ENCODE results near the gene GAS2L3. TPM values are rescaled to one million over a fixed set of nuclear protein-coding genes. Genes with fewer than 3 reads are reported as not detected.
A peak's percentile ranks its signal among the peaks of the same experiment; 100 is the strongest.

The GAS2L3 gene
- total RNA-seq, 2 donors from 2014 or later: 6.8 to 9.3 TPM

GRCh38 chr12:100651694-100652093 is 78.2 kb downstream of the GAS2L3 start:
- Mint-ChIP-seq H3K27me3 (ENCODE audit: low read depth) (peaks cover 17% of the 10 kb centered on the region), H3K9me3 (no peaks in the 10 kb centered on the region), H3K27ac (no peak overlapping the region), H3K4me1 (ENCODE audit: low read depth) (no peaks in the 10 kb centered on the region), H3K4me3 (no peak overlapping the region), H3K36me3 (ENCODE audit: insufficient read depth in 2 of 2) (no peaks in the 10 kb centered on the region)
- DNase-seq (no peak), ATAC-seq (replicated peaks in 1 of 2) (no peak)

- no peak overlapping the region for H3K4me3 Mint-ChIP-seq
- no peak for DNase-seq
- peaks cover 0 to 1% of the 10 kb centered on the region in 2 donors for H3K9me3 Mint-ChIP-seq
- ATAC-seq (replicated peaks in 1 of 2): no peak
- no peaks in the 10 kb centered on the region for H3K36me3 Mint-ChIP-seq (ENCODE audit: insufficient read depth in 2 of 2)
- no peak overlapping the region for H3K27ac Mint-ChIP-seq
- peaks cover 17% of the 10 kb centered on the region for H3K27me3 Mint-ChIP-seq (ENCODE audit: low read depth)
- H3K4me1 Mint-ChIP-seq (ENCODE audit: low read depth): no peaks in the 10 kb centered on the region
Observed at GRCh38 chr12:100652488-100652887, 79.0 kb downstream of the GAS2L3 start.

DNA sequence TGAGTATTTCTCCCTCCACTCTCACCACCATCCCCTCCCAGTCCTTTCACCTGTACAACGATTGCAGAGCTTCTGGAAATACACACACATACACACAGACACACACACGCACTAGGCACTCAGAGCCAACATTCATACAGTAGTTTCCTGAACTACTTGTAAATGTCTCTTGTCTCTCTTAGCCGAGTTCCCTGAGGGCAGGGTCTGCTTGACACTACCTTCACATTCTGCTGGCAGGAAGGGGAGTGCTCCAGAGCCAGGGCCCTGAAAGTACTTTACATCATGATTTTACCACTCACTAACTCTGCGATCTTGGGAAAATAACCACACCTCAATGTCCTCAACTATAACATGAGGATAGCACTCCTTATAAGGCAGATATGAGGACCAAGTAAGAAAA is 82.7 kb downstream of the GAS2L3 start:
- no peak for ATAC-seq (replicated peaks in 1 of 2)
- Mint-ChIP-seq H3K4me1 (ENCODE audit: low read depth) (no peaks in the 10 kb centered on the region), H3K4me3 (no peak overlapping the region), H3K36me3 (ENCODE audit: insufficient read depth in 2 of 2) (no peaks in the 10 kb centered on the region), H3K9me3 (peaks cover 0 to 8% of the 10 kb centered on the region in 2 donors), H3K27ac (no peak overlapping the region), H3K27me3 (ENCODE audit: low read depth) (peaks cover 14% of the 10 kb centered on the region)
- DNase-seq: no peak

DNA sequence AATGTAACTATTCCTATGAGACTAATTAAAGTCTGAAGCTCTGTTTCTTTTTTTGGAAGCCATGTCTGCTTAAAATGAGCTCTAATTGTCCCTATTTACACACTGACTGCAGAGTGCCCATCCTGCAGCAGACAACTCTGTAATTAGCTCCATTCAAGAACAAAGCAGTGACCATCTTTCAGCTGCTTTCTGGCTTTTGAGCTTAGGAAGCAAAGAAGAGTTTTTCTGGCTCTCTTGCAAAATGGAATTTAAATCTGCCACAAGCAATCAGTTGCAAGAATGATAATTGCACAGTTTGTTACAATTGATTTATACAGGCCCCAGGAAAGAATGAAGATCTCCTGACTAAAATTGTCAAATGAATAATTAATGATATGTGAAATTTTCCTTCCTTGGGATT is 83.4 kb downstream of the GAS2L3 start:
- Mint-ChIP-seq H3K4me1 (ENCODE audit: low read depth) (no peaks in the 10 kb centered on the region), H3K27me3 (ENCODE audit: low read depth) (peaks cover 7% of the 10 kb centered on the region), H3K9me3 (peaks cover 0 to 8% of the 10 kb centered on the region in 2 donors), H3K36me3 (ENCODE audit: insufficient read depth in 2 of 2) (no peaks in the 10 kb centered on the region), H3K4me3 (no peak overlapping the region), H3K27ac (no peak overlapping the region)
- ATAC-seq (replicated peaks in 1 of 2): no peak
- DNase-seq: no peak

DNA sequence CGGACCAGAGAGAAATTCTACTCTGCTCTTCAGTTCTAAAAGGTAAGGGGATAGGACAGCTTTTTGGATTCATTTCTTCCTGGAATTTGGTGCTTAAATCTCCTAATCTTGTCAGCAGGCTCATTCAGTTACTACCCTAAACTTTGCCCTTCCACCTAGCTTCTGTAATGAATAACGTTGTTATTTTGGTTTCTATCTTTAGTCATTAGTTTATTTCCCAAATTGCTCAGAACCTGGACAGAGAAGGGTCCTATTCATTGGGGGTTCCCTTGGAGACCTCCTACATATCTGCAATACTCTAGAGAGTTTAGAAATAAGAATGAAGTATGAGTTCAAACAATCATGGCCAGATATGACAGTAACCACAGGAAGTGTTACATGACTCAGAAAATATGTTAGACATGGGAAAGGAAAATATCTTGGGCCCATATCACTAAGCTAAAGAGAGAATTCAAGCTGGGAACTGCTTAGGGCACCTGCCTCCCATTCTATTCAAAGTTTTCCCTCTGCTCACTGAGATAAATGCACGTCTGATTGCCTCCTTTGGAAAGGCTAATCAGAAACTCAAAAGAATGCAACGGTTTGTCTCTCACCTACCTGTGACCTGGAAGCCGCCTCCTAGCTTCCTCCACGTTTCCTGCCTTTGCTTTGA is 87.9 kb downstream of the GAS2L3 start:
- no peak overlapping the region for H3K27ac Mint-ChIP-seq
- H3K9me3 Mint-ChIP-seq: peaks cover 0 to 8% of the 10 kb centered on the region in 2 donors
- no peak overlapping the region for H3K4me3 Mint-ChIP-seq
- no peak for DNase-seq
- no peaks in the 10 kb centered on the region for H3K36me3 Mint-ChIP-seq (ENCODE audit: insufficient read depth in 2 of 2)
- peaks cover 6% of the 10 kb centered on the region for H3K27me3 Mint-ChIP-seq (ENCODE audit: low read depth)
- H3K4me1 Mint-ChIP-seq (ENCODE audit: low read depth): no peaks in the 10 kb centered on the region
- no peak for ATAC-seq (replicated peaks in 1 of 2)

- DNase-seq (no peak), ATAC-seq (replicated peaks in 1 of 2) (no peak)
- no peak overlapping the region for H3K27ac Mint-ChIP-seq
- H3K9me3 Mint-ChIP-seq: no peaks in the 10 kb centered on the region
- no peak overlapping the region for H3K4me3 Mint-ChIP-seq
- no peaks in the 10 kb centered on the region for H3K4me1 Mint-ChIP-seq (ENCODE audit: low read depth)
- no peaks in the 10 kb centered on the region for H3K36me3 Mint-ChIP-seq (ENCODE audit: insufficient read depth in 2 of 2)
- peaks cover 6% of the 10 kb centered on the region for H3K27me3 Mint-ChIP-seq (ENCODE audit: low read depth)
Observed at GRCh38 chr12:100666588-100666987, 93.1 kb downstream of the GAS2L3 start.

- Mint-ChIP-seq H3K9me3 (no peaks in the 10 kb centered on the region), H3K4me1 (ENCODE audit: low read depth) (no peaks in the 10 kb centered on the region), H3K4me3 (no peak overlapping the region), H3K27me3 (ENCODE audit: low read depth) (peaks cover 6% of the 10 kb centered on the region), H3K36me3 (ENCODE audit: insufficient read depth in 2 of 2) (no peaks in the 10 kb centered on the region), H3K27ac (no peak overlapping the region)
- ATAC-seq (replicated peaks in 1 of 2) (peak; percentile 59 to 69), DNase-seq (peak; percentile 51 to 59)
Observed at GRCh38 chr12:100668945-100669536, 95.6 kb downstream of the GAS2L3 start.

DNA sequence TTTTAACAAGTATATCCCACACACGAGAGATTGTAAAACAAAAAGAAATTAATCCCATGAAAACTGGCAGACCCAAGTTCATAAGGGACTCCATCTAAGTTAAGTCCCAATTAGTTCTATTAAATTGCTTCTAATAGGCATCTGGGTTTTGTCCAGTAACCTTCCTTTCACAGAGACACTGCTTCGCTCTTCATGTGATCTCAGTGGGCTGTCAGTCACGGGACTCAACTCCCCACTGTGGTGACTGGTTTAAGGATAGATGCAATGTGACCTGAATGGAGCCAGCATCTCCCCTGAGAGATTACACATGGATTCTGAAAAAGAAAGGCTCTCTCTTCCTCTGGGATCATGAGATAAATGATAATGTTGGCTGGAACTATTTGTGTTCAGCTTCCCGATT is 96.4 kb downstream of the GAS2L3 start:
- H3K4me1 Mint-ChIP-seq (ENCODE audit: low read depth): no peaks in the 10 kb centered on the region
- DNase-seq: no peak
- H3K4me3 Mint-ChIP-seq: no peak overlapping the region
- H3K27me3 Mint-ChIP-seq (ENCODE audit: low read depth): peaks cover 6% of the 10 kb centered on the region
- no peaks in the 10 kb centered on the region for H3K36me3 Mint-ChIP-seq (ENCODE audit: insufficient read depth in 2 of 2)
- ATAC-seq (replicated peaks in 1 of 2): no peak
- H3K27ac Mint-ChIP-seq: no peak overlapping the region
- no peaks in the 10 kb centered on the region for H3K9me3 Mint-ChIP-seq

GRCh38 chr12:100671396-100672074 is 98.1 kb downstream of the GAS2L3 start:
- no peaks in the 10 kb centered on the region for H3K9me3 Mint-ChIP-seq
- ATAC-seq (replicated peaks in 1 of 2) (no peak), DNase-seq (no peak)
- no peaks in the 10 kb centered on the region for H3K4me1 Mint-ChIP-seq (ENCODE audit: low read depth)
- H3K4me3 Mint-ChIP-seq: no peak overlapping the region
- H3K36me3 Mint-ChIP-seq (ENCODE audit: insufficient read depth in 2 of 2): no peaks in the 10 kb centered on the region
- peaks cover 6% of the 10 kb centered on the region for H3K27me3 Mint-ChIP-seq (ENCODE audit: low read depth)
- H3K27ac Mint-ChIP-seq: no peak overlapping the region

DNA sequence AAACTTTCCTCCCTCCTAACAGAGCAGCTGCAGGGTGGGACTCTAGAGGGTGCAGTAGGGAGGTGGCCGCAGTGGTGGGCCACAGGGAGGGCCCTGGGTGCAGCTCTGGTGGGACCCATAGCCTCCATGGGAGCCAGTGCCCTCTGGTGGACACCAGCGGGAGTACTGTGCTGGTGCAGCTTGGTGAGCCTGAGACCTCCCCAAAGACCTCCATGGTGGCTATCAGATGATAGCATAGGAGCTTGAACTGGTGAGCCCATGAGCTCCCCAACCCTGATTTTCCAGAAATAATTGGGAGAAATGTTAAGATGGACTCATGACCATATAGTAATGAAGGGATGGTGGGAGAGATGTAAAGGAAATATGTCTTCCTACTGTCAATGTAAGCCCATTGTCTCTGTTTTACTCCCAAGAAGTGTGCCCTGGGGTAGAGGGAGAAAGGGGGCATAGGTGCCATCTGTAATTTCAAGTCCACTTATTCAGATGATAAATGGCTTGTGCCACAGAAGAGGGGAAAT is 98.7 kb downstream of the GAS2L3 start:
- Mint-ChIP-seq H3K9me3 (no peaks in the 10 kb centered on the region), H3K36me3 (ENCODE audit: insufficient read depth in 2 of 2) (no peaks in the 10 kb centered on the region), H3K4me1 (ENCODE audit: low read depth) (no peaks in the 10 kb centered on the region), H3K27ac (no peak overlapping the region), H3K4me3 (no peak overlapping the region), H3K27me3 (ENCODE audit: low read depth) (peaks cover 6% of the 10 kb centered on the region)
- ATAC-seq (replicated peaks in 1 of 2) (peak; percentile 52 to 65), DNase-seq (peak; percentile 48)

- H3K4me3 Mint-ChIP-seq: no peak overlapping the region
- no peak for DNase-seq
- H3K27ac Mint-ChIP-seq: no peak overlapping the region
- H3K9me3 Mint-ChIP-seq: no peaks in the 10 kb centered on the region
- peaks cover 14% of the 10 kb centered on the region for H3K27me3 Mint-ChIP-seq (ENCODE audit: low read depth)
- no peaks in the 10 kb centered on the region for H3K36me3 Mint-ChIP-seq (ENCODE audit: insufficient read depth in 2 of 2)
- ATAC-seq (replicated peaks in 1 of 2): no peak
- H3K4me1 Mint-ChIP-seq (ENCODE audit: low read depth): no peaks in the 10 kb centered on the region
Observed at GRCh38 chr12:100674036-100674888, 100.8 kb downstream of the GAS2L3 start.
